Measurements from ENCODE around the gene GPC5. TPM values are rescaled to one million over a fixed set of nuclear protein-coding genes. Genes with fewer than 3 reads are reported as not detected.

The GPC5 gene
- total and polyA plus RNA-seq, 9 of the 15 experiments (the other 6 are each of a cell fraction or from before 2014, with no cell fraction given), result 0.18 to 0.27 TPM; not detected in 7

DNA sequence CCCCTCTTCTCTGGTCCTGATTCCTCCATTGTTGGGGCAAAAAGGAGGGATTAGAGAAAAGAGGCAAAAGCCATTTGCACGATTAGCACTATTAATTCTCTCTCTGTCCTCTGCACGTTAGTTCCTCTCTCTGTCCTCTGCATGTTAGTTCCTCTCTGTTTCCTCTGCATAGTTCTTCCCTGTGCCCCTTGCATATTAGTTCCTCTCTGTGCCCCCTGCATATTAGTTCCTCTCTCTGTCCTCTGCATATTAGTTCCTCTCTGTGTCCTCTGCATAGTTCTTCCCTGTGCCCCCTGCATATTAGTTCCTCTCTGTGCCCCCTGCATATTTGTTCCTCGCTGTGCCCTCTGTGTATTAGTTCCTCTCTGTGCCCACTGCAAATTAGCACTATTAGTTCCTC lies 981.0 kb downstream of the GPC5 start:
- no peak overlapping the region for H3K4me3 ChIP-seq
- H3K9ac ChIP-seq (ENCODE audit: insufficient read depth in 1 of 2, low read depth in 2 of 2, low read length in 2 of 2), result no peak overlapping the region
- H2AFZ ChIP-seq (ENCODE audit: low read depth, low read length), result no peak overlapping the region
- H3K27ac ChIP-seq (ENCODE audit: extremely low read depth, low read depth, low read length), result no peak overlapping the region
- FAIRE-seq, result no peak
- H3K4me1 ChIP-seq (replicated peaks in 1 of 2; ENCODE audit: control insufficient read depth in 2 of 2, insufficient read depth in 2 of 2, low read length in 2 of 2), result no peaks in the 10 kb centered on the region
- POLR2A ChIA-PET, result interaction anchor here (0.6 kb wide), 1 partner anchor 786 kb away, joined by 3 read pairs; no protein-coding TSS in a partner anchor
- WGBS (ENCODE audit: insufficient coverage, low coverage, missing lambda C conversion rate), result 1% methylated on average over 3 of the region's 3 CpGs
- no peaks in the 10 kb centered on the region for H3K27me3 ChIP-seq (ENCODE audit: control insufficient read depth in 2 of 2, insufficient read depth in 2 of 2, low read length in 2 of 2)
- intact Hi-C loops (cut with micrococcal nuclease), result loop anchor here (5.0 kb wide), 1 partner anchor 52 kb away; no protein-coding TSS in a partner anchor
- DNase-seq (ENCODE audit: extremely low read depth in 1 of 4, low spot score in 3 of 4), result no peak
- no peaks in the 10 kb centered on the region for H3K36me3 ChIP-seq (ENCODE audit: control insufficient read depth, insufficient read depth, low read length)
- no peaks in the 10 kb centered on the region for H4K20me1 ChIP-seq (replicated peaks; ENCODE audit: control insufficient read depth, insufficient read depth, low read length)
- TF ChIP-seq, protein P1, sequence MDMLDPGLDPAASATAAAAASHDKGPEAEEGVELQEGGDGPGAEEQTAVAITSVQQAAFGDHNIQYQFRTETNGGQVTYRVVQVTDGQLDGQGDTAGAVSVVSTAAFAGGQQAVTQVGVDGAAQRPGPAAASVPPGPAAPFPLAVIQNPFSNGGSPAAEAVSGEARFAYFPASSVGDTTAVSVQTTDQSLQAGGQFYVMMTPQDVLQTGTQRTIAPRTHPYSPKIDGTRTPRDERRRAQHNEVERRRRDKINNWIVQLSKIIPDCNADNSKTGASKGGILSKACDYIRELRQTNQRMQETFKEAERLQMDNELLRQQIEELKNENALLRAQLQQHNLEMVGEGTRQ (CRISPR knock-in tag; IDR thresholded peaks at IDR 0.05), result no peak
- TF ChIP-seq ZC3H4 (CRISPR knock-in tag; IDR thresholded peaks at IDR 0.05; ENCODE audit: borderline replicate concordance) (0 out of 2 replicates have a peak, but pooled peaks have one; percentile 30), NCOA1 (IDR thresholded peaks at IDR 0.05; ENCODE audit: low read depth) (no peak), CBX5 (IDR thresholded peaks at IDR 0.05; ENCODE audit: borderline replicate concordance, low read depth) (peak; percentile 9; the same call in 1 of the 2 replicates), SETDB1 (IDR thresholded peaks at IDR 0.05; ENCODE audit: low read length) (peak; percentile 40)
- TF ChIP-seq, protein P2, sequence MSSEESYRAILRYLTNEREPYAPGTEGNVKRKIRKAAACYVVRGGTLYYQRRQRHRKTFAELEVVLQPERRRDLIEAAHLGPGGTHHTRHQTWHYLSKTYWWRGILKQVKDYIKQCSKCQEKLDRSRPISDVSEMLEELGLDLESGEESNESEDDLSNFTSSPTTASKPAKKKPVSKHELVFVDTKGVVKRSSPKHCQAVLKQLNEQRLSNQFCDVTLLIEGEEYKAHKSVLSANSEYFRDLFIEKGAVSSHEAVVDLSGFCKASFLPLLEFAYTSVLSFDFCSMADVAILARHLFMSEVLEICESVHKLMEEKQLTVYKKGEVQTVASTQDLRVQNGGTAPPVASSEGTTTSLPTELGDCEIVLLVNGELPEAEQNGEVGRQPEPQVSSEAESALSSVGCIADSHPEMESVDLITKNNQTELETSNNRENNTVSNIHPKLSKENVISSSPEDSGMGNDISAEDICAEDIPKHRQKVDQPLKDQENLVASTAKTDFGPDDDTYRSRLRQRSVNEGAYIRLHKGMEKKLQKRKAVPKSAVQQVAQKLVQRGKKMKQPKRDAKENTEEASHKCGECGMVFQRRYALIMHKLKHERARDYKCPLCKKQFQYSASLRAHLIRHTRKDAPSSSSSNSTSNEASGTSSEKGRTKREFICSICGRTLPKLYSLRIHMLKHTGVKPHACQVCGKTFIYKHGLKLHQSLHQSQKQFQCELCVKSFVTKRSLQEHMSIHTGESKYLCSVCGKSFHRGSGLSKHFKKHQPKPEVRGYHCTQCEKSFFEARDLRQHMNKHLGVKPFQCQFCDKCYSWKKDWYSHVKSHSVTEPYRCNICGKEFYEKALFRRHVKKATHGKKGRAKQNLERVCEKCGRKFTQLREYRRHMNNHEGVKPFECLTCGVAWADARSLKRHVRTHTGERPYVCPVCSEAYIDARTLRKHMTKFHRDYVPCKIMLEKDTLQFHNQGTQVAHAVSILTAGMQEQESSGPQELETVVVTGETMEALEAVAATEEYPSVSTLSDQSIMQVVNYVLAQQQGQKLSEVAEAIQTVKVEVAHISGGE (CRISPR knock-in tag; IDR thresholded peaks at IDR 0.05), result peak in 1 of 3 experiments; percentile 92; a peak in 2 of 6 replicates
- in situ Hi-C loops (cut with MboI), result no loop called here
- H3K4me2 ChIP-seq (ENCODE audit: insufficient read depth, low read length), result no peak overlapping the region
- ATAC-seq, result peak; percentile 27
- H3K79me2 ChIP-seq (ENCODE audit: control insufficient read depth, insufficient read depth, low read length), result no peaks in the 10 kb centered on the region
- BruUV-seq (replicated peaks), result no TSS peak
- H3K9me1 ChIP-seq (ENCODE audit: control insufficient read depth, insufficient read depth, low read length), result no peaks in the 10 kb centered on the region
- CTCF ChIA-PET (ENCODE audit: low intra/inter-chr PET ratio), result no interaction called here
- no peaks in the 10 kb centered on the region for H3K9me3 ChIP-seq (replicated peaks; ENCODE audit: control insufficient read depth, insufficient read depth, low read depth, low read length)
